Eye (tissue), 1 donor: ENCODE measurements around the gene TGFBR2.

Experiments
- DNase-seq: peaks from one replicate; pipeline ENCODE4 v3.0.0-alpha.2; 2015

TGFBR2 gene

DNA sequence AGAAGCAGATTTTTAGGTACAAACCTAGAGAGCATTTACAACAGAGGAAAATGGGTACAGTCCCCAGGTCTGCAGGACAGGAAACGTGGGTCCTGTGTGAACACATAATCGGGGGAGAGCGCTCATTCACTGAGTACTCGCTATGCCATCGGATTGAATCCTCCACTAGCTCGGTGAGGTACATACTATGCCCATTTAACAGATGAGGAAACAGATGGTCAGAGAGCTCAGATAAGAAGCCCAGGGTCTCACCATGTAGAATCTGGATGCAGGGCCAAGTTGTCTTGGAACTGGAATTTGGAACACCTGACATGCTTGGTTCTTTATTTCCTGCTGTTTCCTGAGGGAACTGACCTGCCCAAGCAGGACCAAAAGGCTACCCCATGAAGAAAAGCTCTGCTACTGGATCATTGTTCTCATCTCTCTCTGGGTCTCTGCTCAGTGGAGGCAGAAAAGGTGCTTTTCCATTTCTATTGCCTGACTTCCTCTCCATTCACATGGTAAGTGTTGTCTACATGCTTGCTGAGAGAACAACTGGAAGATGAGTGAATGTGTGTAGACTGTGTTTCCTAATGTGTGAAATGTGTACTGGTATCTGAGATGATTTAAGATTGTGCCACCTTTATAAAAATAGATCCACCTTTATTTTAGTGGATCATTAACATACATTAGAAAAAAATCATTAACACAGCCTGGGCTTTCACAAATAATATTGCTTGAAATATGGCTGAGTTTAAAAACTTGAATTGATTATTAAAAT is 89.1 kb downstream of the TGFBR2 start:
- no peak for DNase-seq

- DNase-seq: no peak
Measured at GRCh38 chr3:30696403-30696819, 90.0 kb downstream of the TGFBR2 start.

DNA sequence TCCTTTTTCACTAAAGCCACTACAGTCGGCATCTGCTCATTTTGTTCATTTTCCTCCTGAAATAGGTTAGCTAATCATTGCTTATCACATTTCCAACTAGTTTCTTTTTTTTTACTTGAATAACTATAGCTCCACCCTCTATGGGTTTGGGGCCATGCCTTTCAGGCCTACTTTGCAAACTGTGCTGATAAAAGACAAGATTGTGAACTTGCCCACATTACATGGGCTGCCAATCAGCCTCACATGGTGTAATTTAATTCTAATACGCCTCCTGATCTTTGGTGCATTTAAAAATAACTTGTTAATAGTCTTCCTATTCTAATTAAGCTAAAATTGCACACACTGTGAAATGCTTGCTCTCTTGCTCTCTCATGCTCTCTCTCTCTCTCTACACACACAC is 90.5 kb downstream of the TGFBR2 start:
- no peak for DNase-seq

DNA sequence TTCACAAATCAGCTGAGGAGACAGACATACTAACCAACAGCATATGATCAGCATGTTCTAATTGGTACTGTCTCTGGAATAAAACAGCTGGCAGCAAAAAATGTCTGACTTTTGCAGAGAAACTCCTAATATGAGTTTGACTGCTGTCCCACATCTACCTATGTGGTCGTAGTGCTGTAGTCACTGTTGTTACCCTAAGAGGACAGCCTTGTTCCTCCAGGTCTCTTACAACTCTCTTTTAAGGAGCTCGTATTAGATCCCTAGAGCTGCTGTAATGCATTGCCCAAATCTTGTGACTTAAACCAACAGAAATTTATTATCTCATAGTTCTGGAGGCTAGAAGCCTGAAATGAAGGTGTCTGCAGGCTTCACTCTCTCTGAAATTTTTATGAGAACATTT is 92.1 kb downstream of the TGFBR2 start:
- DNase-seq: no peak

- DNase-seq: no peak
Measured at GRCh38 chr3:30699927-30700326, 93.5 kb downstream of the TGFBR2 start.

DNA sequence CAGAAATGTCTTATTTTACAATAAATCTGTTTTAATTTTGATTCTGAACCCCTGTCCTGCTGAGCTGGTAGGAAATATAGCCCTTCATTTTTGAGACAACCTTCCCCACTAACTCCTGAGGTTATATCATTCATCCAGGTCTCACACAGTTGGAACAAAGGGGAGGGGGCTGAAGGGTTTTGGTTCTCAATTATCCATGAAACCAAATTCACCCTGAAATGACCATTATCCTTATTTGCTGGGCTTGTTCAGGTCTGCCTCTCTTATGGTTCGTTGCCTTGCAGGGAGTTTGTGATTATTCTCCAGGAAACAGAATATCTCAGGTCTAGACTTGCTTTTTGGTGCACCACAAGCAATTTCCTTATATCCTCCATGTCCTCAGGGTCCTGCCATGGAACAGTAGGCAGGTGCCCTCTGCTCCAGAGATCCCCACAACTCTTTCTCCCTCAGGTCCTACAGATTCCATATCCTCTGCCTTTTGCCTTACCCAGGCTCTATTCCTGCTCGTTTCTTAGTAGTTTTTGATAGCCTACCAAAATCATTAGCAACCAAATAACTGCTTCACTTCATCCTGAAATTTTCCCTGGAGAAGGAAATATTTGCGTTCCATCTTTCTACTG is 94.4 kb downstream of the TGFBR2 start:
- no peak for DNase-seq

DNA sequence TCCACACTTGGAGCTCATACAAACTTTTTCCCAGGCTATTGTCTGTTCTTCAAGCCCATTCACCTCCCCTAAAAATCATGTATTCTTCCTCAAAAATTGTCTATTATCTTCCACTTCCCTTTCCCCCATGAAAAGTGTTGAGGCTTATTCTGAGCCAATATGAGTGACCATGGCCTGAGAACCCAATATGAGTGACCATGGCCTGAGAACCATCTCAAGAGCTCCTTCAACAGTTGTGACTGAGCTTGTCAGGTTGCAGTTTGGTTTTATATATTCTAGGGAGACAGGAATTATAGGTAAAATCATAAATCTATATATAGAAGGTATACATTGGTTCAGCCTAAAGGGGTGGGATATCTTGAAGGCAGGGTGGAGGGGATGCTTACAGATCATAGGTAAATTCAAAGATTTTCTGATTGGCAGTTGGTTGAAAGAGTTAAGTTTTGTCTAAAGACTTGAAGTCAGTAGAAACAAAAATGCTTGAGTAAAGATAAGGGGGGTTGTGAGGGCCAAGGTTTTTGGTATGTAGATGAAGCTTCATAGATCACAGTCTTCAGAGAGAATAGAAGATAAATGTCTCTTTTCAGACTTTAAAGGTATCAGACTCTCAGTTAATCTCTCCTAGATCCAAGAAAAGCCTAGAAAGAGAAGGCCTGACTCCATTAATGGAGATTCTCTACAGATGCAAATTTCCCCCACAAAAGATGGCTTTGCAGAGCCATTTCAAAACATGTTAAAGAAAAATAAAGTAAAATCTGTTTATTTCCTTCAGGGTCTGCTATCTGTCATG is 95.8 kb downstream of the TGFBR2 start:
- DNase-seq: no peak

- DNase-seq: no peak
Measured at GRCh38 chr3:30702828-30703397, 96.5 kb downstream of the TGFBR2 start.

GRCh38 chr3:30704931-30705890 is 98.8 kb downstream of the TGFBR2 start:
- DNase-seq: no peak

DNA sequence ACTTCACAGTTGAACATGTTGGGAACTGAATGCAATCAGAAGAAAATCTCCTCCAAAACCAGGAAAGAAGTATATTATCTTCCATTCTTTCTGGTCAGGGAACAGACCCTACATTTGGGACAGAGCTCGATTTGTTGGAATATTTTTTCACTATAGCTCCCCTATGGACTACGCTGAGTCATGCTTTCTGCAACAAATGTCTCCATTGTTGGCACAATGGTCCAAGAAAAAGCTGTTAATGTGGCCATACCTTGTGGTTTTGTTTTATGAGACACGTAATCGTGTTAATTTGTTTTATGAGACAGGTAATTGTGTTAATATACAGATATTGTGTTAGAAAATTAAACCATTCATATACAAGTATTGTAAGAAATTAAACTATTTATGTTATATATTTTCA is 101.4 kb downstream of the TGFBR2 start:
- no peak for DNase-seq

DNA sequence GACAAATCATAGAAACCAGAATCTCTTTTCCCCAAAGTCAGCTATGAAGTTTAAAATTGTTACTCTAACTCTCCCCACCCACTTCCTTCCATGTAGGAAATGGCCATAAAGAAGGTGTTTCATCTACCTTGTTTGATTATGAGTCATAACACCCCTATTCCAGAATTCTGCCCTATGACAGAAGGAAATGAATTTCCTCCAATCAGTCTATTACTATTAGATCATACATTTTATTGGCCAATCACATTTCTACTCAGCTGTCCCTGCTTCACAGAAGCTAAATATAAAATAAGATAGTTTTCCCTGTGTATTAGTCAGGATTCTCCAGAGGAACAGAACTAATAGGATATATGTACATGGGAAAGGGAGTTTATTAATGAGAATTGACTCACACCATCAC is 102.1 kb downstream of the TGFBR2 start:
- DNase-seq: no peak

GRCh38 chr3:30710017-30710416 is 103.6 kb downstream of the TGFBR2 start:
- DNase-seq: no peak

DNA sequence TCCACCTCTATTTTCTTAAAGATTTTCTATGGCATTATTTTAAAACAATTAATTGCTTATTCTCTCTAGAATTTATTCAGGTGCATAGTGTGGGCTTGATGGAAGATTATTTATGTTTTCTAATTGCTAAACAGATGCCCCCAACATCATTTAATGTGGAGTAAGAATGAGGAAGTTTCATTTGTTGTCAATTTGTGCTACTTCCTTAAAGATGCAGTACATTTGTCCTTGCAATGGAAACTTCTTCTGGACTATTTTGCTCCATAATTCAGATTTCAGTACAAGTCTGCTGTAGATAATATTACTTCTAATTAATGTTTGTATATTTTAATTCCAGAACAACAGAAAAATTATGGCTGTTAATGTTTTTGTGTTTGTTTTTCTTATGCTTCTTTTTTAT is 104.8 kb downstream of the TGFBR2 start:
- DNase-seq: no peak

DNA sequence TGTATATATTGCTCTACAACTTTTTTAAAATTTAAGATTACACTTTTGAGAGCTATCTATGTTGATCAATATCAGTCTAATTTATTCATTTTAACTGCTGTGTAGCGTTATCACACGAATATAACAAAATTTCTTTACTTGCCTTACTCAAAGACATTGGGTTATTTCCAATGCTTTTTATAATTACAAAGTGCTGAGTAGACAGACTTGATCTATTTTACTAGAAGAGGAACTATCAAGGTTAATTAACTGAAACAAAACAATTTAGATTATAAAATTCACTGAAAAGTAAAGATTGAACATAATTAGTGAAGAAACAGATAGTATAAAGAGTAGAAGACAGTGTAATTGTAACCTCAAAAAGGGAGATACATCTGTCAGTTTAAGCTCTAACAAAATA is 105.5 kb downstream of the TGFBR2 start:
- DNase-seq: no peak

GRCh38 chr3:30712991-30713390 is 106.6 kb downstream of the TGFBR2 start:
- no peak for DNase-seq

- DNase-seq: no peak
Measured at GRCh38 chr3:30713885-30714503, 107.6 kb downstream of the TGFBR2 start.

DNA sequence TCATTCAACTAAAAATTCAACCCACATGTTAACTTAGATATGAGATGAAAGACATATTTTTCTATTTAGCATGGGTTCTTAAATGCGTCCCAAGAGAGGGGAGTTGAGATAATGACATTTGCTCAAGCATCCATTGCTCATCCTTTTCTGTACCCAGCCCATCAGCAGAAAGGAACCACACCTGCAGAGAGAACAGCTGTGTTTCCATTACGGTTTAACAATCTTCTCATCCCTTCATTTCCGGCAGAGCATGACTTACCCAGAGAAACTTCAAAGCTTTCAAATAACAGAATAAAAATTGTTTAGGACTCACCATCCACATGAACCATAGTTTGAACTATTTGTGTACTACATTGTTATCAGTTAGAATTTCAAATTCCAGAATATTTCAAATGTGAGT is 113.1 kb downstream of the TGFBR2 start:
- no peak for DNase-seq

DNA sequence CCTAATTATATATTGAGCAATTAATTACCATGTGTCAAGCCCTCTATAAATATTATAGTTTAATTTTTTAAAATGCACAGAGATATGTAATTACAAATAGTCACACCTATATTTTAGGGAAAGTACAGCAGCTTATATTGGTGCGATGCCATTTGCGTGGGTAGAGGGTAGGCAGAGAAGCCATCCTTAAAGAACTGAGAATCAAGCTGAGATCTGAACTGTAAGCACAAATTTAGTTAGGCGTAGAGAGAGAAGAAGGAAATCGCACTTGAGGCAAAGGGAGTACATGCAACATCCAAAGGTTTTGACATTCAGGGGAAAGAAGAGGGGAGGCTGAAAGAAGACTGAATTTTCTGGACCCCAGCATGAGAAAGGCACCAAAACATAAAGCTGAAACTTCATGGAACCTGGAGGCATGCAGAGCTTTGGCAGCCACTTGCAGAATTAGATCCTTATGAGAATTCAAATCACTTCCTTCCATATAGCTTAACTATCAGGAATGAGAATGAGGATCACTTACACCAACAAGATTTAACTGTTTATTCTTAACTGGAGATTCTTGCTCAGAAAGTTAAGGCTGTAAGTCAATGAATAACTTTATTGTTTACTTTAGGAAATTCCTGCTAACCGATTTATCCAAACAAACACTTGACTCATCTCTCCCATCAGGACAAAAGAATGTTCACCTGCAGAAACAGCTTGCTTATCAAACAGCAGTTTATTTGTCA is 114.3 kb downstream of the TGFBR2 start:
- DNase-seq: no peak

GRCh38 chr3:30721314-30721634 is 114.9 kb downstream of the TGFBR2 start:
- no peak for DNase-seq

GRCh38 chr3:30723211-30723610 is 116.8 kb downstream of the TGFBR2 start:
- DNase-seq: no peak

- DNase-seq: no peak
Measured at GRCh38 chr3:30724863-30725262, 118.5 kb downstream of the TGFBR2 start.
